DOHH2 (cell line): Measurements from ENCODE around the gene MRPL12.

Experiments
- H3F3A ChIP-seq: fragments of 200-600 bp; sonication (generic), shearing (Covaris generic); 2 replicates; pipeline ENCODE4 v1.6.0; 2016; ENCODE audit warnings: antibody characterized with exemption, mild to moderate bottlenecking; ENCODE audit not compliant: control insufficient read depth, insufficient read depth
- H3K27ac ChIP-seq: fragments of 200-600 bp; sonication (generic); 2 replicates; pipeline ENCODE4 v1.5.1; 2014; ENCODE audit warnings: low read depth, mild to moderate bottlenecking, low read length, moderate library complexity
- H3K27me3 ChIP-seq: fragments of 200-600 bp; sonication (generic); 2 replicates; pipeline ENCODE4 v1.6.1; 2014; ENCODE audit warnings: mild to moderate bottlenecking, low read length, mixed read lengths; ENCODE audit not compliant: control insufficient read depth
- H3K36me3 ChIP-seq: fragments of 200-600 bp; sonication (generic); 2 replicates; pipeline ENCODE4 v1.6.1; 2014; ENCODE audit warnings: mild to moderate bottlenecking, low read length, moderate library complexity, mixed read lengths; ENCODE audit not compliant: control insufficient read depth
- H3K4me1 ChIP-seq: fragments of 200-600 bp; sonication (generic); 2 replicates; pipeline ENCODE4 v1.6.1; 2014; ENCODE audit warnings: mild to moderate bottlenecking, low read length, mixed read lengths; ENCODE audit not compliant: control insufficient read depth
- H3K4me2 ChIP-seq: fragments of 200-600 bp; sonication (generic); 2 replicates; pipeline ENCODE4 v1.6.0; 2014; ENCODE audit warnings: mild to moderate bottlenecking, low read length, moderate library complexity
- H3K4me3 ChIP-seq: fragments of 200-600 bp; sonication (generic); 2 replicates; pipeline ENCODE4 v1.5.1; 2014; ENCODE audit warnings: mild to moderate bottlenecking, low read length, mixed read lengths
- H3K79me2 ChIP-seq: fragments of 200-600 bp; sonication (generic); 2 replicates; pipeline ENCODE4 v1.6.1; 2014; ENCODE audit warnings: mild to moderate bottlenecking, low read length, mixed read lengths; ENCODE audit not compliant: control insufficient read depth
- H3K9me2 ChIP-seq: fragments of 200-600 bp; sonication (generic); replicated peaks from 2 replicates; pipeline ENCODE4 v1.6.1; 2014; ENCODE audit warnings: mild to moderate bottlenecking, low read length, mixed read lengths; ENCODE audit not compliant: control insufficient read depth
- H3K9me3 ChIP-seq: fragments of 200-600 bp; sonication (generic); 2 replicates; pipeline ENCODE4 v1.6.1; 2014; ENCODE audit warnings: antibody characterized with exemption, low read length, mixed read lengths; ENCODE audit not compliant: control insufficient read depth, insufficient read depth
- H4K20me1 ChIP-seq: fragments of 200-600 bp; sonication (generic); 2 replicates; pipeline ENCODE4 v1.6.0; 2014; ENCODE audit warnings: low read depth, mild to moderate bottlenecking, antibody characterized with exemption, low read length, moderate library complexity; ENCODE audit not compliant: control insufficient read depth, insufficient read depth
- EZH2phosphoT487 ChIP-seq: fragments of 200-600 bp; sonication (generic); IDR thresholded peaks from 2 replicates; pipeline ENCODE4 v1.6.1; 2017; ENCODE audit warnings: borderline replicate concordance, mild to moderate bottlenecking, antibody characterized with exemption, low read length, moderate library complexity, mixed read lengths
- TF ChIP-seq, protein P1 (sequence below): fragments of 200-600 bp; sonication (generic); IDR thresholded peaks from one replicate; pipeline ENCODE4 v1.5.1; 2014; ENCODE audit warnings: antibody characterized with exemption, mild to moderate bottlenecking, low read depth, low read length; ENCODE audit not compliant: poor library complexity, severe bottlenecking

MRPL12 gene

DNA sequence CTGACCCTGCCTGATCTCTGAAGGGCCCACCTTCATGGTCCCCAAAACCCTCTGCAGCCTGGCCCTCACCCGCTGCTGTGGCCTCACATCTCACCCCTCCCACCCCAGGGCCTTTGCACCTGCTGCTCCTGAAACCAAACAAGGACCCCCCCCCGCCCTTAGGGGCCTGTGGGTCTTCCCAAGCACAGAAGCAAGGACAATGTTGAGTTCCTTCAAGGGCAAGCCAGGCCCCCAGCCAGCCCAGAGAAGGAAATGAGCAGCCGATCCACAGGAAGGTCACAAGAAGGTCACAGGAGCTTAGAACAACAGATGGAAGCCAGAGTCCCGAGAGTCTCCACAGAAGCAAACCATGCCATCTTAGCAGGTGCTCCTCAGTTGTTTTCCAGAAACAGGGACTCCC is 46.3 kb upstream of the MRPL12 start:
- H3K79me2 ChIP-seq = no peaks in the 10 kb centered on the region
- no peaks in the 10 kb centered on the region for H3K9me2 ChIP-seq
- peaks cover 5% of the 10 kb centered on the region for H3F3A ChIP-seq
- no peak overlapping the region for H3K27ac ChIP-seq
- H3K4me1 ChIP-seq = peaks cover 41% of the 10 kb centered on the region
- no peak for TF ChIP-seq EZH2phosphoT487
- TF ChIP-seq, protein P1, sequence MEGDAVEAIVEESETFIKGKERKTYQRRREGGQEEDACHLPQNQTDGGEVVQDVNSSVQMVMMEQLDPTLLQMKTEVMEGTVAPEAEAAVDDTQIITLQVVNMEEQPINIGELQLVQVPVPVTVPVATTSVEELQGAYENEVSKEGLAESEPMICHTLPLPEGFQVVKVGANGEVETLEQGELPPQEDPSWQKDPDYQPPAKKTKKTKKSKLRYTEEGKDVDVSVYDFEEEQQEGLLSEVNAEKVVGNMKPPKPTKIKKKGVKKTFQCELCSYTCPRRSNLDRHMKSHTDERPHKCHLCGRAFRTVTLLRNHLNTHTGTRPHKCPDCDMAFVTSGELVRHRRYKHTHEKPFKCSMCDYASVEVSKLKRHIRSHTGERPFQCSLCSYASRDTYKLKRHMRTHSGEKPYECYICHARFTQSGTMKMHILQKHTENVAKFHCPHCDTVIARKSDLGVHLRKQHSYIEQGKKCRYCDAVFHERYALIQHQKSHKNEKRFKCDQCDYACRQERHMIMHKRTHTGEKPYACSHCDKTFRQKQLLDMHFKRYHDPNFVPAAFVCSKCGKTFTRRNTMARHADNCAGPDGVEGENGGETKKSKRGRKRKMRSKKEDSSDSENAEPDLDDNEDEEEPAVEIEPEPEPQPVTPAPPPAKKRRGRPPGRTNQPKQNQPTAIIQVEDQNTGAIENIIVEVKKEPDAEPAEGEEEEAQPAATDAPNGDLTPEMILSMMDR = no peak
- H3K36me3 ChIP-seq = no peaks in the 10 kb centered on the region
- H3K4me3 ChIP-seq = no peak overlapping the region
- no peaks in the 10 kb centered on the region for H4K20me1 ChIP-seq
- no peaks in the 10 kb centered on the region for H3K27me3 ChIP-seq
- peak overlapping the region; percentile 8; the same call in 1 of the 2 replicates for H3K4me2 ChIP-seq
- no peaks in the 10 kb centered on the region for H3K9me3 ChIP-seq

DNA sequence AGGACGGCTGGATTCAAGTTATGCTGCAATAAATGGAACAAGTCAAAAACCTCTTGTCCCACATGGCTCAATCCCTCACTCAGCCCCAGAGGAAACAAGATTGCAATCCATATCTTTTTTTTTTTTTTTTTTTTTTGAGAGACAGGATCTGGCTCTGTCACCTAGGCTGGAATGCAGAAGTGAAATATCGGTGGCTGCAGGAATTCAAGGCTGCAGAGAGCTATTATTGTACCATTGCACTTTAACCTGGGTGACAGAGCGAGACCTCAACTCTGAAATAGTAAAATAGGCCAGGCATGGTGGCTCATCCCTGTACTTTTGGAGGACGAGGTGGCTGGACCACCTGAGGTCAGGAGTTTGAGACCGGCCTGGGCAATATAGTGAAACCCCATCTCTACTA is 44.1 kb upstream of the MRPL12 start:
- H3K9me2 ChIP-seq = no peaks in the 10 kb centered on the region
- H3K27ac ChIP-seq = no peak overlapping the region
- peaks cover 11% of the 10 kb centered on the region for H3F3A ChIP-seq
- H3K27me3 ChIP-seq = no peaks in the 10 kb centered on the region
- no peaks in the 10 kb centered on the region for H4K20me1 ChIP-seq
- no peak for TF ChIP-seq EZH2phosphoT487
- TF ChIP-seq, protein P1 = no peak
- H3K79me2 ChIP-seq = no peaks in the 10 kb centered on the region
- peak overlapping the region; percentile 14; the same call in 1 of the 2 replicates for H3K4me2 ChIP-seq
- H3K36me3 ChIP-seq = peaks cover 1% of the 10 kb centered on the region
- H3K9me3 ChIP-seq = no peaks in the 10 kb centered on the region
- peaks cover 28% of the 10 kb centered on the region for H3K4me1 ChIP-seq
- no peak overlapping the region for H3K4me3 ChIP-seq

DNA sequence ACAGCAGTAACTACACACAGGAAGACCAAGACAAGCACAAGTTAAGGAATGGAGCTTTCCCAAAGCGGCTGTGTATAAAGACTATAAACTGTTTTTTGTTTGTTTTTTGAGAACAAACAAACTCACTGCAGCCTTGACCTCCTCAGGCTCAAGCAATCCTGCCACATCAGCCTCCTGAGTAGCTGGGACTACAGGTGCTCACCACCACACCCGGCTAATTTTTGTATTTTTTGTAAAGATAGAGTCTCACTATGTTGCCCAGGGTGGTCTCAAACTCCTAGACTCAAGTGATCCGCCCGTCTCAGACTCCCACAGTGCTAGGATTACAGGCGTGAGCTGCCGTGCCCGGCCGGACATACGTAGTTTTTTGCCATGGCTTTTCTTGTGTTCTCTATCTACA is 42.7 kb upstream of the MRPL12 start:
- H3K36me3 ChIP-seq = peaks cover 14% of the 10 kb centered on the region
- peaks cover 8% of the 10 kb centered on the region for H3K79me2 ChIP-seq
- H3K4me3 ChIP-seq = no peak overlapping the region
- H3K9me2 ChIP-seq = no peaks in the 10 kb centered on the region
- H3F3A ChIP-seq = peaks cover 16% of the 10 kb centered on the region
- H3K27ac ChIP-seq = no peak overlapping the region
- H3K9me3 ChIP-seq = no peaks in the 10 kb centered on the region
- no peak overlapping the region for H3K4me2 ChIP-seq
- H4K20me1 ChIP-seq = no peaks in the 10 kb centered on the region
- TF ChIP-seq, protein P1 = no peak
- no peak for TF ChIP-seq EZH2phosphoT487
- H3K27me3 ChIP-seq = no peaks in the 10 kb centered on the region
- peaks cover 35% of the 10 kb centered on the region for H3K4me1 ChIP-seq
